ENCODE results near the gene VPS13D.

GRCh38 chr1:12245116-12245515 is 15.3 kb downstream of the VPS13D start:
- TF ChIP-seq CTCF (IDR thresholded peaks at IDR 0.05), result no peak
- TF ChIP-seq POLR2A (IDR thresholded peaks at IDR 0.05), result no peak

Data from body of pancreas (tissue), 4 donors.